DMS 273 (cell line): Measurements from ENCODE around the gene SUMF1.
"Not testable (repeated sequence)": the region's sequence is repeated elsewhere in the genome, so short reads cannot be mapped to it uniquely, and the experiment has no call there.

Experiments
- DNase-seq: peaks from one replicate; lab custom pipeline; 2025; ENCODE audit not compliant: unreplicated experiment; lab: John Stamatoyannopoulos, UW

Gene SUMF1

DNA sequence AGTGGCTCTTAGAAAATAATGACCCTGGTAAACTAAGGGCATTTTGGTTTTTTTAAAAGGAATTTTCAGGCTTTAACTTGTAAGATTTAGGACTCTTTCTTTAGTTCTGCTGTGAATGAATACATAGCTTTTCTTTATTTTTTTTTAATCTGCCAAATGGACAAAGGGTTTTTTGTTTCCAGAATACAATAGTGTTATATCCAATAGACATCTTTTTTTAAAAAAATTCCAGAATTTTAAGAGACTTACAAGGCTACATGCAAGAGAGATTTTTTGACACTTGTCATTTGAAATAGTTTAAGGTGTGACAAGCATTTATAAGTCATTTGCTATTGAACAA lies 125.8 kb downstream of the SUMF1 start:
- DNase-seq, result no peak

DNA sequence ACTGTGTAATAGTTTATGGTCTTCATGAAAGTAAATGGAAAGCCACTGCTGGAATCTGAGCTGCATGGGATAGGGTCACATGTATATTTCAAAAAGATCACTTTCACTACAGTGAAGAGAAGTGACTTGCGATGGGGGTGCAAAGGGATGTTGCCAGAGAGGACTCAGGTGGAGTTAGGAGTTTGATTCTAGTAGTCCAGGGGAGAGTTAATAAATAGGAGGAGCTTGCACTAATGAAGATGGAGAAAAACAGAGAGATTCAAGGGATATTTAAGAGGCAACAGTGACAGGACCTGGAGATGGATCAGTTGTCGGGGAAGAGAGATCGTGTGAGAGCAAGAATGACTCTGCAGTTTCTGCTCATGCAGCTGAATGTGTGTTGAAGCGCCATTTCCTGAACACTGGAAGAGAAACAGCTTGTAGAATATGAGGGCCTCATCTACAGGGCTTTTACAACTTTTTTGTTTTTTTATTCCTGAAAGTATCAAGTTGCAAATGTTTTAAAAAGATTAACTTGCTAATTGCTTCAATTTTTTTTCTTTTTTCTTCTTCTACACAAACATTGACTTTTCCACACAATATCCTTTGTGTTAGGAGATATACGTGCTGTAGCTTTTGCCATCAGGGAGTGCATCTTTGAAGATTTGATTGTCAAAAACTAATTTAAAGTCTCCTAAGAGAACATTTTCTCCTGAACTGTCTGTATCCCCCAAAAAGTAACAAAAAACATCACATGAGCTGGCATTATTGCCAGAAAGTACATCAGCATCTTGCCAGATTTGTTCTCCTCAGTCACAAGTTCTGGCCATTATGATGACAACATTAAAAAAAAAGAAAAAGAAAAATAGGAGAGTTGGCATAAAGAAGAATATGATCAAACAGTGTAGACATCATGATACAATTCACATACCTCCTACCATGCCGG lies 126.4 kb downstream of the SUMF1 start:
- no peak for DNase-seq

GRCh38 chr3:4340077-4340410 lies 127.0 kb downstream of the SUMF1 start:
- DNase-seq, result no peak

DNA sequence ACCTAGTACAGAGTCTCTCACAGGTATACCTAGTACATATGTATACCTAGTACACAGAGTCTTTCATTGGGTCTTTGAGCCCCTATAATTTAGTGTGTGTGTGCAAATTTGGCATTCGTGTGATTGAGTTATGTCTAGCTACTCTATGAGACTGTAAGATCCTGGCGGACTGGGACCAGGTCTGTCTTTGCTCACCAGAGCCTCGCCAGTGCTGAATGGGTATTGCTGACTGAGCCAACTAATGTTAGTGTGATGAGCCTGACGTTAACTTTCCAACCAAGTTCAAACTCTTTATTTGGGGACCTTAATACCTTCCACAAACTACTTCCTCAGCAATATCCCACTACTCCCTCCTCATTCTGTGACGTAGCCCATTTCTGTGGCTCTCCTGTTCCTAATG lies 128.3 kb downstream of the SUMF1 start:
- DNase-seq, result no peak

DNA sequence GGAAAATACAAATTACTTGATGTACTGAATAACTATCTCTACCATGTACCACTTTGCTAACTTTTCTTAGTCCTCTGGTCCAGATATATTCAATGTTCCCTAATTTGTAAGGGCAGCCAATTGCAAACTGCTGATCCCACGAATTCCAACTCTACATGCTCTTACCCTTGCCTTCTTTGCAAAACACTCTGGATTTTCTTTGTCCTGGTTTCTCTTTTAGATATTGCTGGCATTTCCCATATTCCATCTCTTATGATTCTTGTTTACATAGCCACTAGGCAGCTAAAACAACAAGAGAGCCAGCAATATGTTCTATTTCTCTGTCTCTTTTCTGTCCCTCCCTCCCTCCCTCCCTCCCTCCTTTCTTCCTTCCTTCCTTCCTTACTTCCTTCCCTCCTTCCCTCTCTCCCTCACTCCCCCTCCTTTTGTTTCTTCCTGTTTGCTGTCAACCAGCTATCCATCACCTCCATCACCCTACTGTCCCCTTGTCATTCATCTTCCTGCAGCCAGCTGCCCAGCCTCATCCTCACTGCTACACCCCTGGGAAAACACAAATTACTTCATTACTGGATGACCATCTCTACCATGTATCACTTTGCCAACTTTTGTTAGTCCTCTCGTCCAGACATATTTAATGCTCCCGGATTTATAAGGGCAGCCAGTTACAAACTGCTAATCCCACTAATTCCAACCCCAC lies 130.1 kb downstream of the SUMF1 start:
- no peak for DNase-seq

- no peak for DNase-seq
Measured at GRCh38 chr3:4335840-4336562, 131.1 kb downstream of the SUMF1 start.

DNA sequence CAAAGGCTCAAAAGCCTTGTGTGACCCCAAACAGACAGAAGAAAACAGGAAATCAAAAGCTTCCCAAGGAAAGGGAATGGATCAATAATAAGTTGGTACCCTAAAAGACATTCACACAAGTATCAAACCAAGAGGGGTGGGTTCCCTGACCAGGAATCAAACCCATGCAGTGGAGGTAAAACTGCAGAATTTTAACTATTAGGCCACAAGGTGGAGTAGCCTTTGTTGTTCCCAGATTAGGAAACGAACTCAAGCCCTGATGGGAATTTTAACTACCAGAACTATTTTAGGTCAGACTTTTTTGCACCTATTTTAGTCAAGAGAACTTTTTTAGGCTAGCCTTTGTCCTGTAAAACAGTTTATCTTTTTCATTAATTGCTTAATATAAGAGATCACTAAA lies 132.5 kb downstream of the SUMF1 start:
- peak; percentile 16 for DNase-seq

- no peak for DNase-seq
Measured at GRCh38 chr3:4332991-4333390, 134.1 kb downstream of the SUMF1 start.

GRCh38 chr3:4332574-4332973 lies 134.5 kb downstream of the SUMF1 start:
- DNase-seq, result no peak

DNA sequence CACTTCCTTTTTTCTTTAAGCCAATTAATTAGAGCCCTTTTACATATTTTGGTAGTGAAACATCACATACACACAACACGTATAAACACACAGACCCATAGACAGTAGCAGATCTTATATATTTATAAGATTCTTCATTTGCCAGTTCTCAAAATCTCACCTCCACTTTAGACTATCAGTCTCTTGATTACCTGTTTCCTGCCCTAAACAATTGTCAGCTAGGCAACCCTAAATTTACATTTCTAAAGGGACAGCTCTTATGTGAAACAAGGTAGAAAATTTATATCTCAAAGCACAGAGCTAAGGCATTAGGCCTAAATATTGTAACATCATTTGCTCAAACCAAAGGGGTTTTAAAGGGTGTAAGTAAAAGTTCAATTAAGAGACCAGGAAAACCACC lies 135.0 kb downstream of the SUMF1 start:
- no peak for DNase-seq

GRCh38 chr3:4329806-4330205 lies 137.3 kb downstream of the SUMF1 start:
- not testable (repeated sequence) for DNase-seq

DNA sequence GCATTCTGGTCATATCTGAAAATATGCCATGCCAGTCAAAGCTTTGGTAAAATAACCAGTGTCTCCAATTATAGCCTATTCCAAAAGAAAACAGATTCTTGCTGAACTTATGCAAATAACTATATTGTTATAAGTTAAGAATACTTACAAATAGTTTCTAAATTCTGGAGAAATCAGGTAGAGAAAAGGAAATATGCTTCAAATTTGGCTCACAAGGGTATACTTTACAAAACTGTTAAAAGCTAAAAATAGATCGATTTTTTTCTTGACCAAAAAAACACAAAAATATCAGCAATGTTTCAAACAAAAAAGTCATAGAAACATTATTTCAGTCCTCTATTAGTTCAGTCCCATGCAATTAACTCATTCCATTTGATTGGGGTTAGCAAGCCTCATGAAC lies 140.2 kb downstream of the SUMF1 start:
- no peak for DNase-seq

DNA sequence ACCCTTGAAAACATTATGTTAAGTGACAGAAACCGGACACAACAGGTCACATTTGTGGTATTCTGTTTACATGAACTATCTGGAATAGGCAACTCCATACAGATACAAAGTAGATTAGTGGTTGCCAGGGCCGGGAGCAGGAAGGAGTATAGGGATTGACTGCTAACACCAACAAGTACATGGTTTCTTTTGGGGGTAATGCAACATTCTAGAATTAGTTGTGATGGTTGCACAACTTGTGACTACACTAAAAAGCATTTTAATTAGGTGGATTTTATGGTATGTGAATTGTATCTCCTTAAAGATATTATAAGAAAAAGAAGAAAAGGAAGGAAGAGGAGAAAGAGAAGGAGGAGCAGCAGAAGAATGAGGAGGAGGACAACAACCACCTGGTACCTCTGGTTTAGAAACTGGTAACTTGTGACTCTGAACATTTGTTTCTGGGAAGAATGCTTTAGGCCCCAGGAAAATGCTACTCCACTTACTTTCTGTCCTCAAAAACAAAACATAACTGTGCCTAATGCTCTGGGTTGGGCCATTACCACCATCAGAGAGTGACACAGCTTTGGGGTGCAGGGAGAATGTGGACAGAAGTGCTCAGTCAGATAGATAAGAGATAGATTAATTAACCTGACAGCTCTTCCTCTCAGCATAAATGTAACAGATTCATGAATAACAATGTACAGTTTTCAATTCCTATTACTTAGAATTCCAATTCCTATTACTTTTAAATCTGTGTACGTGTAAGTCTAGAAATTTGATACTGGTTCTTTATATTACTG lies 143.6 kb downstream of the SUMF1 start:
- no peak for DNase-seq

DNA sequence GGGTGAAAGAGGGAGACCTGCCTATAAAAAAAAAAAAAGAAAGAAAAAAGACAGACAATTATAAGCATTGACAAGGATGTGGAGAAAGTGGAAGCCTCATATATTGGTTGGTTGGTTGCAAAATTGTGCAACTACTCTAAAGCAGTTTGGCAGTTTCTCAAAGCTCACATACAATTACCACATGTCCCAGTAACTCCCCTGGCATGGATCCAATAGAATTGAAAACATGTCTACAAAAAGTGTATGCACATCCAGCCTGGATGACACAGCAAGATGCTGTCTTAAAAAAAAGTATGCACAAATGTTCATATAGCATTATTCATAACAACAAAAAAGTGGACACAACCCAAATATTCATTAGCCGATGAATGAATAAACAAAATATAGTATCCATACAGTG lies 144.4 kb downstream of the SUMF1 start:
- DNase-seq, result peak; percentile 78

DNA sequence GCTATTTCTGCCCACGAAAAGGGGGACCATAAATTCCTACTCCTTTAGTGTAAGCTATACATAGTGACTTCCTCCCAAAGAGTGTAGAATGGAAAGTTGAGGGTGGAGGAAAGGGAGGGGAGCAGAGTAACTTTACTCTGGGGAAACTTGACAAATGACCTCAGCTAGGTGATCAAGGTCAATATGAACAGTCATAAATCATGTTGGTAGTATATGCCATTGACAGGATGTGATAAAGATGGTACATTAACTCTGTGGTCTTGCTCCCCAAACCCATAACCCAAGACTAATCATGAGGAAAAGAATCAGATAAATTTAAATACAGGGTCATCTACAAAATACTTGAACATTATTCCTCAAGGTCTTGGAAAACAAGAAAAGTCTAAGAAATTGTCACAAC lies 145.3 kb downstream of the SUMF1 start:
- DNase-seq, result no peak

DNA sequence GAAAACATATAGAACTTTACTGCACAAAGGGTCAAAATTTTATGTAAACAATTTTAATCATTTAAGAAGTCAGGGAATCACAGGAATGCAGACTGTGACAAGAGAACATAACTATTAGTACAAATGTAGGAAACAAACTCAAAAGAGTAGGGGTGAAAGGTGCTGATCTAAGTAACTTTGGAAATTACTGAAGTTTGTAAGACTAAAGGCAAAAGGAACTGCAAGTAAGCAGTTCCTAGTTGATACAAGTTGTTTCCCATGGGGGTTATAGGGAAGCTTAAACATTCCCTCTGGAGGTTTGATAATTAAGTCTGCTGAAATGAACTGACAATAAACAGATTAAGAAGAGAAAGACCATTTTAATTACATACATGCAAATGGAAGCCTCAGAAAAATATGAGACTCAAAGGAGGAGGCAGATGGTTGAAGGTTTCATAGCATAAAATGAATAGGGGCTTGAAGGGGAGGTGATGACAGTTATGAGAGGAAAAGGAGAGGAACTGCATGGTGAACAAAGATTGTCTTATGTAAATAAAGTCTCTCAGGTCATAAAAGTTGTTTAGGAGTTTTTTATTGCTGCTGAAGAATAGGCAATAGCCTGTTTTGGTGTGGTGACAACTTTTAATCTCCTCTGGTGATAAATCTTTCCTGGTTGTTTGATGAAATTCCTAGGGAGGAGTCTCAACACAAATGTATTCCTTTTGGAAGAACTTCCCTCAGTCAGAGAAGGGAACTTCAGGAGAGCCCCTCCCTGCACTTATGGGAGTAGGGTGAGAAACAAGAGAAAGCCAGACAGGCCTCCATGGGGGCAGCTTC lies 146.8 kb downstream of the SUMF1 start:
- DNase-seq, result peak; percentile 1

DNA sequence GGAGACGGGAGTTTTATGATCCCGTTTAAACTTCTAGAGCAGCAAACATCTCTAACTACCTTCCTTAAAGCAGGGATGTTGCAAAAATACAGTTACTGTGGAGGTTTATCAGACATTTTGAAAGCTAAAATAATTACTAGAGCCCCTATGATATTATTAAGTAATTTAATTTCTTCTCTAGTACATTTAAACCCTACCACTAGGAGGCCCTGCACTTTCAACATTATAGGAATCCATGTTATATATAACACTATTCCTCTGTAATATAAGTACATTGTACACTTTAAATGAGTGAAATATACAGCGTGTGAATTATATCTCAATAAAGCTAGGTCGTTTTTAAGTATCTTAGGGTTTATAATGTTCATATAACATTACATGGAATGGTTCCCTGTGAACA lies 152.4 kb downstream of the SUMF1 start:
- peak; percentile 2 for DNase-seq

GRCh38 chr3:4313606-4314293 lies 153.3 kb downstream of the SUMF1 start:
- no peak for DNase-seq

GRCh38 chr3:4311496-4311895 lies 155.6 kb downstream of the SUMF1 start:
- no peak for DNase-seq
